ENCODE data around the gene GPR156. TPM values are rescaled to one million over a fixed set of nuclear protein-coding genes. Genes with fewer than 3 reads are reported as not detected.
A peak's percentile ranks its signal among the peaks of the same experiment; 100 is the strongest.

Gene GPR156
- total RNA-seq, 2 donors from 2014 or later, result 1.1 to 1.2 TPM

DNA sequence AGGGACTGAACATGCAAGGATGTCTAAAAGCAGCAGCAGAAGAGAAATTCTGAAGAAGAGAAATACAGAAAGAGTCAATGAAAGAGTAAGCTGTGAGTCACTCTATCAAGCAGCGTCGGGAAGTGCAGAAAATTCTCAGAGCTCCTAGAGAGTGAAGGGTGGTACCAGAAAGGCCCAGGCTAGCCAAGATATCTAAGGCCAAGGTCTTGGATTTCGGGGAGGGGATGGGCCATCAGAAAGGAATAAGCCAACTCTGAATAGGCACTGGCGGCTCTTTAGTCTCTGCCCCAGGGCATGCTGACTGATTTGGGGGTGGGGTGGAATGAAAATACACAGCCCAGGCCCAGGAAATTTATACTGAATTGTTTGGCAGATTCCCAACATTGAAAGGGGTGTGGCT, 70.8 kb downstream of the GPR156 start:
- Mint-ChIP-seq H3K36me3 (ENCODE audit: low read depth) (no peaks in the 10 kb centered on the region), H3K4me1 (peaks cover 10% of the 10 kb centered on the region), H3K27ac (no peak overlapping the region), H3K27me3 (ENCODE audit: insufficient read depth) (no peaks in the 10 kb centered on the region), H3K9me3 (no peaks in the 10 kb centered on the region), H3K4me3 (no peak overlapping the region)
- Histone ChIP-seq H3K9ac (ENCODE audit: extremely low read depth, low read length, poor library complexity, severe bottlenecking) (no peak overlapping the region), H3K4me1 (ENCODE audit: control insufficient read depth, insufficient read depth, low read length) (no peaks in the 10 kb centered on the region), H3K27me3 (ENCODE audit: control insufficient read depth, insufficient read depth, low read length, poor library complexity, severe bottlenecking) (no peaks in the 10 kb centered on the region), H3K4me3 (ENCODE audit: low read length) (no peak overlapping the region), H3K27ac (ENCODE audit: low read depth, low read length) (peak overlapping the region; percentile 85), H3K9me3 (ENCODE audit: control insufficient read depth, low read length) (no peaks in the 10 kb centered on the region), H3K36me3 (ENCODE audit: control insufficient read depth, insufficient read depth, low read length) (no peaks in the 10 kb centered on the region)
- 74 to 76% methylated on average over 2 to 4 of the region's 4 CpGs for WGBS, 2 experiments (ENCODE audit: insufficient coverage in 1 of 2, insufficient read length in 1 of 2)
- TF ChIP-seq CTCF (conservative IDR thresholded peaks at IDR 0.05), result no peak
- DNase-seq, result no peak

- H3K36me3 Mint-ChIP-seq (ENCODE audit: low read depth), result no peaks in the 10 kb centered on the region
- Histone ChIP-seq H3K27me3 (ENCODE audit: control insufficient read depth, insufficient read depth, low read length, poor library complexity, severe bottlenecking) (no peaks in the 10 kb centered on the region), H3K9me3 (ENCODE audit: control insufficient read depth, low read length) (no peaks in the 10 kb centered on the region), H3K4me1 (ENCODE audit: control insufficient read depth, insufficient read depth, low read length) (no peaks in the 10 kb centered on the region), H3K9ac (ENCODE audit: extremely low read depth, low read length, poor library complexity, severe bottlenecking) (no peak overlapping the region), H3K4me3 (ENCODE audit: low read length) (no peak overlapping the region), H3K27ac (ENCODE audit: low read depth, low read length) (no peak overlapping the region), H3K36me3 (ENCODE audit: control insufficient read depth, insufficient read depth, low read length) (no peaks in the 10 kb centered on the region)
- no peak for TF ChIP-seq CTCF (conservative IDR thresholded peaks at IDR 0.05)
- H3K4me3 Mint-ChIP-seq, result no peak overlapping the region
- DNase-seq, result no peak
- no peaks in the 10 kb centered on the region for H3K9me3 Mint-ChIP-seq
- H3K4me1 Mint-ChIP-seq, result peaks cover 12% of the 10 kb centered on the region
- 100% methylated on average over 1 of the region's 1 CpG for WGBS, 2 experiments (ENCODE audit: insufficient coverage in 1 of 2, insufficient read length in 1 of 2)
- no peaks in the 10 kb centered on the region for H3K27me3 Mint-ChIP-seq (ENCODE audit: insufficient read depth)
- no peak overlapping the region for H3K27ac Mint-ChIP-seq
Observed at GRCh38 chr3:120212505-120212904, 72.5 kb downstream of the GPR156 start.

DNA sequence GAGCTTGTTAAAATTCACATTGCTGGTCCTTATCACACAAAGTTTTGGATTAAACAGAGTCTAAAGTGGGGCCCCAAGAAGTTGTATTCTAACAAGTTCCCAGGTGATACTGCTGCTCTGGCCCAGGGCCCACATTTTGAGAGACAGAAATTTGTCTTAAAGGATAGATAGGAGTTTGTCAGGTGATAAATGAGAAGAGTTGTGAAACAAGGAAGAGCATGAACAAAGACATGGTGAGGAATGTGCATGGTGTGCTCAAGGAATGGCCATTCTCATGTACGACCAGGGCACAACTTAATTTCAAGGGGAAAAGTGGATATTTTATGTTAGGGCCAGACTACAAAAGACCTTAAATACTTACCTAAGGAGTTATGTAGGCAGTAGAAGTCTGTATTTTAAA, 75.6 kb downstream of the GPR156 start:
- Mint-ChIP-seq H3K4me3 (no peak overlapping the region), H3K27me3 (ENCODE audit: insufficient read depth) (no peaks in the 10 kb centered on the region), H3K4me1 (peaks cover 12% of the 10 kb centered on the region), H3K27ac (no peak overlapping the region), H3K36me3 (ENCODE audit: low read depth) (no peaks in the 10 kb centered on the region), H3K9me3 (no peaks in the 10 kb centered on the region)
- H3K9ac ChIP-seq (ENCODE audit: extremely low read depth, low read length, poor library complexity, severe bottlenecking), result no peak overlapping the region
- 79 to 86% methylated on average over 1 of the region's 1 CpG for WGBS, 2 experiments (ENCODE audit: insufficient coverage in 1 of 2, insufficient read length in 1 of 2)
- H3K4me3 ChIP-seq (ENCODE audit: low read length), result no peak overlapping the region
- H3K27ac ChIP-seq (ENCODE audit: low read depth, low read length), result no peak overlapping the region
- H3K27me3 ChIP-seq (ENCODE audit: control insufficient read depth, insufficient read depth, low read length, poor library complexity, severe bottlenecking), result no peaks in the 10 kb centered on the region
- no peaks in the 10 kb centered on the region for H3K9me3 ChIP-seq (ENCODE audit: control insufficient read depth, low read length)
- TF ChIP-seq CTCF (conservative IDR thresholded peaks at IDR 0.05), result no peak
- H3K4me1 ChIP-seq (ENCODE audit: control insufficient read depth, insufficient read depth, low read length), result no peaks in the 10 kb centered on the region
- H3K36me3 ChIP-seq (ENCODE audit: control insufficient read depth, insufficient read depth, low read length), result no peaks in the 10 kb centered on the region
- no peak for DNase-seq

Measured in endodermal cell (in vitro differentiated cells).